ENCODE data around the gene PARP3. TPM values are rescaled to one million over a fixed set of nuclear protein-coding genes. Genes with fewer than 3 reads are reported as not detected.

Gene PARP3
- total and polyA plus RNA-seq, 2 experiments from 2014 or later, result 17.3 to 26.6 TPM

- Histone ChIP-seq H3K27me3 (peaks cover 24% of the 10 kb centered on the region), H3K9me3 (ENCODE audit: low read depth) (no peaks in the 10 kb centered on the region), H3K36me3 (no peaks in the 10 kb centered on the region), H3K4me3 (no peak overlapping the region), H3K27ac (no peak overlapping the region), H3K4me1 (ENCODE audit: low read depth) (peaks cover 13% of the 10 kb centered on the region)
- TF ChIP-seq CTCF (IDR thresholded peaks at IDR 0.05; ENCODE audit: low read depth, low read length), result no peak
- DNase-seq (ENCODE audit: low read depth in 1 of 2, low spot score in 1 of 2), result peak in 1 of 2 donors; percentile 71
Measured at GRCh38 chr3:51953445-51953844, 11.3 kb downstream of the PARP3 start.

GRCh38 chr3:51954105-51954504 is 11.9 kb downstream of the PARP3 start:
- DNase-seq (ENCODE audit: low read depth in 1 of 2, low spot score in 1 of 2), result no peak
- peaks cover 24% of the 10 kb centered on the region for H3K27me3 ChIP-seq
- H3K27ac ChIP-seq, result no peak overlapping the region
- H3K9me3 ChIP-seq (ENCODE audit: low read depth), result no peaks in the 10 kb centered on the region
- H3K4me1 ChIP-seq (ENCODE audit: low read depth), result peaks cover 13% of the 10 kb centered on the region
- H3K36me3 ChIP-seq, result no peaks in the 10 kb centered on the region
- no peak for TF ChIP-seq CTCF (IDR thresholded peaks at IDR 0.05; ENCODE audit: low read depth, low read length)
- no peak overlapping the region for H3K4me3 ChIP-seq

GRCh38 chr3:51954713-51955112 is 12.6 kb downstream of the PARP3 start:
- DNase-seq (ENCODE audit: low read depth in 1 of 2, low spot score in 1 of 2), result no peak
- no peak for TF ChIP-seq CTCF (IDR thresholded peaks at IDR 0.05; ENCODE audit: low read depth, low read length)
- no peaks in the 10 kb centered on the region for H3K9me3 ChIP-seq (ENCODE audit: low read depth)
- H3K4me1 ChIP-seq (ENCODE audit: low read depth), result peaks cover 13% of the 10 kb centered on the region
- peaks cover 24% of the 10 kb centered on the region for H3K27me3 ChIP-seq
- no peaks in the 10 kb centered on the region for H3K36me3 ChIP-seq
- no peak overlapping the region for H3K4me3 ChIP-seq
- H3K27ac ChIP-seq, result no peak overlapping the region

GRCh38 chr3:51955175-51955892 is 13.2 kb downstream of the PARP3 start, which contains the start of gene GPR62:
Gene GPR62, plus strand, starts transcription at chr3:51955381. Its CDS starts 272 bp downstream, at chr3:51955653.
- TF ChIP-seq CTCF (IDR thresholded peaks at IDR 0.05; ENCODE audit: low read depth, low read length), result no peak
- Histone ChIP-seq H3K27me3 (peaks cover 24% of the 10 kb centered on the region), H3K4me1 (ENCODE audit: low read depth) (peaks cover 13% of the 10 kb centered on the region), H3K4me3 (no peak within 1 kb of the TSS), H3K9me3 (ENCODE audit: low read depth) (no peaks in the 10 kb centered on the region), H3K27ac (no peak within 1 kb of the TSS), H3K36me3 (no peaks in the 10 kb centered on the region)
- DNase-seq (ENCODE audit: low read depth in 1 of 2, low spot score in 1 of 2), result no peak

- Histone ChIP-seq H3K9me3 (ENCODE audit: low read depth) (no peaks in the 10 kb centered on the region), H3K4me3 (no peak overlapping the region), H3K27me3 (peaks cover 24% of the 10 kb centered on the region), H3K36me3 (no peaks in the 10 kb centered on the region), H3K27ac (no peak overlapping the region), H3K4me1 (ENCODE audit: low read depth) (peaks cover 13% of the 10 kb centered on the region)
- DNase-seq (ENCODE audit: low read depth in 1 of 2, low spot score in 1 of 2), result peak; percentile 60 to 83
- peak; percentile 46 for TF ChIP-seq CTCF (IDR thresholded peaks at IDR 0.05; ENCODE audit: low read depth, low read length)
Measured at GRCh38 chr3:51955893-51956770, 14.0 kb downstream of the PARP3 start.

Measured in cardiac muscle cell (in vitro differentiated cells and primary cell).